Gastroesophageal sphincter (tissue), 3 donors: Measurements from ENCODE around the gene ITIH6.

Experiments
- POLR2A ChIP-seq, 2 donors: fragments of 450-650 bp; IDR thresholded peaks; one replicate each; pipeline ENCODE4 v1.6.1; 2017; ENCODE audit warnings: antibody characterized with exemption in 2 of 2, mild to moderate bottlenecking in 2 of 2, moderate library complexity in 1 of 2
- POLR2AphosphoS5 ChIP-seq: sonication (generic); formaldehyde crosslinking; IDR thresholded peaks from one replicate; pipeline ENCODE4 v1.6.1; 2017; ENCODE audit warnings: antibody characterized with exemption
- TF ChIP-seq, protein P1 (sequence below), 4 experiments: fragments of 200-600 bp in 2 of 4; fragments of 450-650 bp in 2 of 4; sonication (generic) in 1 of 4; IDR thresholded peaks; one replicate each; pipeline ENCODE4 v1.5.1; 2017 to 2019; ENCODE audit warnings: antibody characterized with exemption in 4 of 4, mild to moderate bottlenecking in 2 of 4, moderate library complexity in 2 of 4

DNA sequence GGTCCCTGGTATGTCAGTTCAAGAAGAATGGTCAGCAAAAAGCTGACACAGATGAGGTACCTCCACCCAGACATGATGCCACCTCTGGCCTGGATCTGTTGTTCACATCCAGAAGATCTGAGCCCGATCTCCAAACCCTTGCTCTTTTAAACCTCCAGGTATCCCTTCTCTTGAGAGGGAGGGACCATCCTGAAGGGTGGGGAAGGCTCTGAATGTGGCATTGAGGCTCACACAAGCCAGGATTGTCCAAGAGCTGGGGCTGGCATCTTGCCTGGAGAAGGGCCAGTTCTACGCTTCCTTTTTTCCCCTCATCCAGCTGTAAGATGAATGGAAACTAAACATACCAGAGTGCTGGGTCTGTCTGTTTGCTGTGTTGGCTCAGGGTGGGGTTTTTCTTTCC, at the start of gene ITIH6:
- TF ChIP-seq, protein P1, sequence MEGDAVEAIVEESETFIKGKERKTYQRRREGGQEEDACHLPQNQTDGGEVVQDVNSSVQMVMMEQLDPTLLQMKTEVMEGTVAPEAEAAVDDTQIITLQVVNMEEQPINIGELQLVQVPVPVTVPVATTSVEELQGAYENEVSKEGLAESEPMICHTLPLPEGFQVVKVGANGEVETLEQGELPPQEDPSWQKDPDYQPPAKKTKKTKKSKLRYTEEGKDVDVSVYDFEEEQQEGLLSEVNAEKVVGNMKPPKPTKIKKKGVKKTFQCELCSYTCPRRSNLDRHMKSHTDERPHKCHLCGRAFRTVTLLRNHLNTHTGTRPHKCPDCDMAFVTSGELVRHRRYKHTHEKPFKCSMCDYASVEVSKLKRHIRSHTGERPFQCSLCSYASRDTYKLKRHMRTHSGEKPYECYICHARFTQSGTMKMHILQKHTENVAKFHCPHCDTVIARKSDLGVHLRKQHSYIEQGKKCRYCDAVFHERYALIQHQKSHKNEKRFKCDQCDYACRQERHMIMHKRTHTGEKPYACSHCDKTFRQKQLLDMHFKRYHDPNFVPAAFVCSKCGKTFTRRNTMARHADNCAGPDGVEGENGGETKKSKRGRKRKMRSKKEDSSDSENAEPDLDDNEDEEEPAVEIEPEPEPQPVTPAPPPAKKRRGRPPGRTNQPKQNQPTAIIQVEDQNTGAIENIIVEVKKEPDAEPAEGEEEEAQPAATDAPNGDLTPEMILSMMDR (IDR thresholded peaks at IDR 0.05): no peak
- TF ChIP-seq POLR2AphosphoS5: no peak
- no peak for TF ChIP-seq POLR2A (IDR thresholded peaks at IDR 0.05)
